ENCODE results near the gene NDUFA3.
A peak's percentile ranks its signal among the peaks of the same experiment; 100 is the strongest.

NDUFA3 gene

GRCh38 chr19:54108496-54108895 is 5.8 kb downstream of the NDUFA3 start:
- no peak for DNase-seq

GRCh38 chr19:54109651-54110050 is 7.0 kb downstream of the NDUFA3 start:
- DNase-seq: no peak

- no peak for DNase-seq
Measured at GRCh38 chr19:54114340-54115108, 11.9 kb downstream of the NDUFA3 start.

- DNase-seq: peak; percentile 90
Measured at GRCh38 chr19:54115109-54116063, 12.7 kb downstream of the NDUFA3 start, which contains the start of the genes PRPF31 and TFPT. PRPF31 (plus strand) TSS chr19:54115754; CDS start chr19:54118279, 2,525 bp downstream. TFPT (minus strand) TSS chr19:54115657; CDS start chr19:54115269, 388 bp downstream.

- no peak for DNase-seq
Measured at GRCh38 chr19:54121259-54121658, 18.6 kb downstream of the NDUFA3 start.

GRCh38 chr19:54123682-54124081 is 21.0 kb downstream of the NDUFA3 start:
- no peak for DNase-seq

GRCh38 chr19:54124393-54124792 is 21.7 kb downstream of the NDUFA3 start:
- no peak for DNase-seq

- no peak for DNase-seq
Measured at GRCh38 chr19:54125713-54126112, 23.1 kb downstream of the NDUFA3 start.

- DNase-seq: no peak
Measured at GRCh38 chr19:54127688-54128440, 25.2 kb downstream of the NDUFA3 start.

- DNase-seq: no peak
Measured at GRCh38 chr19:54128441-54128725, 25.7 kb downstream of the NDUFA3 start.

GRCh38 chr19:54128796-54129616 is 26.4 kb downstream of the NDUFA3 start:
- DNase-seq: no peak

- DNase-seq: no peak
Measured at GRCh38 chr19:54129617-54129996, 27.0 kb downstream of the NDUFA3 start.

GRCh38 chr19:54133312-54133956 is 30.8 kb downstream of the NDUFA3 start:
- no peak for DNase-seq

GRCh38 chr19:54133957-54134590 is 31.4 kb downstream of the NDUFA3 start:
- no peak for DNase-seq

GRCh38 chr19:54136086-54136863 is 33.6 kb downstream of the NDUFA3 start:
- DNase-seq: no peak

- DNase-seq: peak; percentile 97
Measured at GRCh38 chr19:54136864-54137698, 34.4 kb downstream of the NDUFA3 start.

GRCh38 chr19:54137699-54138488 is 35.2 kb downstream of the NDUFA3 start, which contains the start of gene CNOT3:
CNOT3 (plus strand) TSS chr19:54137762; CDS start chr19:54142979, 5,217 bp downstream.
- peak; percentile 41 for DNase-seq

- DNase-seq: no peak
Measured at GRCh38 chr19:54138489-54139256, 36.0 kb downstream of the NDUFA3 start.

All from activated CD4-positive, CD25-positive, alpha-beta regulatory T cell treated with anti-CD3 and anti-CD28 coated beads, Interleukin-2, amount 50 U/mL, for 72 hours (primary cell).